GM21367 (cell line): Measurements from ENCODE around the gene KDM4D.
"Not testable (repeated sequence)": the region's sequence is repeated elsewhere in the genome, so short reads cannot be mapped to it uniquely, and the experiment has no call there.

Experiments used
- ATAC-seq: cut with Tn5 transposase; IDR thresholded peaks from one replicate; pipeline ENCODE4 v1.9.1; 2021; ENCODE audit not compliant: unreplicated experiment

KDM4D gene

DNA sequence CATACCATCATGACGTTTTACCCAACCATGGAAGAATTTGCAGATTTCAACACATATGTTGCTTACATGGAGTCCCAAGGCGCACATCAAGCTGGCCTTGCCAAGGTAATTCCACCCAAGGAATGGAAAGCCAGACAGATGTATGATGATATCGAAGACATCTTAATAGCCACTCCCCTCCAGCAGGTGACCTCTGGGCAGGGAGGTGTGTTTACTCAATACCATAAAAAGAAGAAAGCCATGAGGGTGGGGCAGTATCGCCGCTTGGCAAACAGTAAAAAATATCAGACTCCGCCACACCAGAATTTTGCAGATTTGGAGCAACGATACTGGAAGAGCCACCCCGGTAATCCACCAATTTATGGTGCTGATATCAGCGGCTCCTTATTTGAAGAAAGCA is 52.1 kb downstream of the KDM4D start:
- not testable (repeated sequence) for ATAC-seq

DNA sequence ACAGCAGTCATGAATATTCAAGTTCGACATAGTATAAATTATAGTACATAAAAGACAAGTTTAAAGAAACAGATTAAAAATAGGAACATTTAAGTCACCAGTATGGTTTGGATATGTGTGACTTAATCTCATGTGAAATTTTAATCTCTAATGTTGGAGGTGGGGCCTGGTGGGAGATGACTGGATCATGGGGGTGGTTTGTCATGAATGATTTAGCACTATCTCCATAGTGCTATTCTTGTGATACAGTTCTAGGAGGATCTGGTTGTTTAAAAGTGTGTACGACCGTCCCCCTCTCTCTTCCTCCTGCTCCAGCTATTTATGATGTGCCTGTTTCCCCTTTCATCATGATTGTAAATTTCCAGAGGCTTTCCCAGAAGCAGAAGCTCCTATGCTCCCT is 54.8 kb downstream of the KDM4D start:
- no peak for ATAC-seq

DNA sequence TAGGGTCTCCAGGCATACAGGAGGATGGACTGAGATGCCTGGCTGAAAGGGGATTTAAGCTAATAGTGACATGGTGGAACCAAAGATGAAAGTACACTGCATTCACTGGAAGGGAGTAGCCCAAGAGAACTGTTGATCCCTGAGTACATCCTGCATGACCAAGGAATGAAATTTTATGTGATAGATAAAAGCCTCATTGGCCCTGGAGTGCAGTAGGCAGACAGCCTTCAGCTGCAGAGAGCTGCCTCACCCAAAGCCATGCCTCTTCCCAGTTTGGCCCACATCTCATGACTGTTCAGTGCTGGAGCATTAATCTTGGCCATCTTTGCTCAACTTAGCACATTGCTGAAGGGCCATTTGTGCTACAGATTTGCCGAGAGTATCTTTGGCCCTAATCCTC is 59.5 kb downstream of the KDM4D start:
- no peak for ATAC-seq

DNA sequence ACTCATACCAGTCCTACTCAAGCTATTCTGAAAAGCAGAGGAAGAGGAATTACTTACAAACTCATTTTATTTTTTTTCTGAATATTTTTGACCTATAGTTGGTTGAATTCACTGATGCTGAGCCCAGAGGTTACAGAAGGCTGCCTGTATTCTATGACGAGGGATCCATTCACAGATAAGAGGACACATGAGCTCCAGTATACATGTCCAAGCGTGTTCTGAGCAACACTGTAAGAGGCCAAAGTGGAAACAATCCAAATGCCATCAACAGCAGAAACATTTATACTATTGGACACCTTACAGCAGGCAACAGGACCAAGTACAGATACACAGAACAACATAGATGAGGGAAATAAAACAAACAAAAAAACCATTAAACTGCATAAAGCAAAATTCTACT is 61.8 kb downstream of the KDM4D start:
- no peak for ATAC-seq

DNA sequence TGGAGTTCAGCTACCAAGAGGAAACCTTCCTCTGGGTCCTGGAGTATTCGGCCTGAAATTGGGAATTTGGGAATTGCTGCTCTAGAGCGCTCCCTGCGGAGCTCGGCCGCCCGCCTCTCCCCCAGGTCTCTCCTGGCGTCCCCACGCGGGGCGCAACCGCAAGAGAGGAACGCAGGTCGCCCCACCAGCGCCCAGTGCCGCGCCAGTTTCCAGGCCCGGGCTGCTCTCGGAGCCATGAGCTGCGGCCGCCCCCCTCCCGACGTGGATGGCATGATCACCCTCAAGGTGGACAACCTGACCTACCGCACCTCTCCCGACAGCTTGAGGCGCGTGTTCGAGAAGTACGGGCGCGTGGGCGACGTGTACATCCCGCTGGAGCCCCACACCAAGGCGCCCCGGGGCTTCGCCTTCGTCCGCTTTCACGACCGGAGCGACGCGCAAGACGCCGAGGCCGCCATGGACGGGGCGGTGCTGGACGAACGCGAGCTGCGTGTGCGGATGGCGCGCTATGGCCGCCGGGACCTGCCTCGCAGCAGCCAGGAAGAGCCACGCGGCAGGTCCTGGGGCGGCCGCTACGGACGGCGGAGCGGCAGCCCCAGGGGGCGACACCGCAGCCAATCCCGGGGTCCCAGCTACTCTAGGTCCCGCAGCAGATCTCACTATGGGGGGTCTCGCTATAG is 64.0 kb downstream of the KDM4D start:
- ATAC-seq = not testable (repeated sequence)

DNA sequence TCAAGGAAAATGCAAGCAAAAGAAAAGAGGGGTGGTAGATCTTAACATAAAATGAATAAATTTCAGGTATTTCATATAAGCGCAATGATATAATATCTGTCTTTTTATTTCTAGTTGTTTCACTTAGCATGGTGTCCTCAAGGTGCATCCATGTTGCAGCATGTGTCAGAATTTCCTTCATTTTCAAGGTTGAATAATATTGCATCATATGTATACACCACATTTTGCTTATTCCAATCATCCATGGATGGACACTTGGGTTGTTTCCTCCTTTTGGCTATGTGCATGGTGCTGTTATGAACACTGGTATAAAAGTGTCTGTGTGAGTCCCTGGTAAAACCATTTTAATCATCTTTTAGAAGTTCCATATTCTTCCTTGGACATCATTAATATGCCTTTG is 68.7 kb downstream of the KDM4D start:
- ATAC-seq = no peak

DNA sequence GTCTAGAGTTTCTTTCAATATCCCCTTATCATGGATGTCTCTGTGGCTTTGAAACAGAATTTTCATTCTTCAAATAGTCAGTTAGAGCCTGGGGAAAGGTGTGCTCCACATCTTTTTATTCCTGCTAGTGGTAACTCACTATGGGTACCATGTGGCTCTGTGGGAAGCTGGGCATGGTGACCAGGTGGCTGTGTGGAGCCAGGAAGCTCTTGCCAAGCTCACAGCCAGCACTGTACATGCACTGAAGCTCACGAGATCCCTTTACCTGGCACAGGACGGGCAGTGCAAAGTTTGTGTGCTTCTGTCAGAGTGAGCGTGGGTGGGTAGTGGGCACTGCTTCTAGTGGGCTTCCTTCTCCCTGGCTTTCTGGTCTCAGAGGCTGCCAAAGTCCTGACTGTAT is 69.4 kb downstream of the KDM4D start:
- ATAC-seq = no peak

DNA sequence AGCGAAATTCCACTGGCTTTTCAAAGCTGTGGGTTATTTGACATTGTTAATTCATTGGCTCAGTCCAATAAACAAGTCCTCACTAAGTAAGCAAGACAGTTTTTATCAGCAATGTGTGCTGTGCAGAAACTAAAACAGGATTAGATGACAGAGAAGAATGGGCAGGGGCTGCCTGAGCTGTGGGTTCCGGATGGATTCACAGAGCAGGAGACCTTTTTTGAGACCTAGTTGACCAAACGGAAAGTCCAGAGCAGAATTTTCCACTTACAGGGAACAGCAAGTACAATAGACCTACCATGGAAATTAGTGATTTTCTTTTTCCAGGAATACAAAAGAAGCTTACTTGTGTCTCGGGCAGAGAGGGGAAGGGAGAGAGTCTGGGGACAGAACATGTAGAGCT is 70.5 kb downstream of the KDM4D start:
- ATAC-seq = no peak

DNA sequence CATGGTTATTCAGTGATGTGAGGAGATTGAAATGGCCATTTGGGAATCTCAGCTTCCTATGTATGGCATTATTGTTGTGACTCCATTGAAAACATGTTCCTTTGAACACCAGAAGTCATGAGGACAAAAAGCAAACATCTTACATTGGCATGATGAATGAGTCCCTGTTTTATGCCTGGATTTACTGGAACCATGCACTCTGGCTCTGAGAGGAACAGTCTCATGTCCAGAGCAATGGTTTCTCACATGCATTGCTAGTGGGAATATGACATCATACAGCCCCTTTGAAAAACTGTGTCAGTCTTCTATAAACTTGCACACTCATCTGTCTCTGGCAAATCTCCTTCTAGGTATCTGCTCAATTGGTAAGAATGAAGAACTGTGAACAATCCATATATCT is 72.3 kb downstream of the KDM4D start:
- no peak for ATAC-seq
